GM21737 (cell line): ENCODE data around the gene CREB3L2.

Source experiments
- ATAC-seq: cut with Tn5 transposase; IDR thresholded peaks from one replicate; pipeline ENCODE4 v1.9.1; 2021; ENCODE audit warnings: mild to moderate bottlenecking, moderate library complexity; ENCODE audit not compliant: unreplicated experiment

The CREB3L2 gene

DNA sequence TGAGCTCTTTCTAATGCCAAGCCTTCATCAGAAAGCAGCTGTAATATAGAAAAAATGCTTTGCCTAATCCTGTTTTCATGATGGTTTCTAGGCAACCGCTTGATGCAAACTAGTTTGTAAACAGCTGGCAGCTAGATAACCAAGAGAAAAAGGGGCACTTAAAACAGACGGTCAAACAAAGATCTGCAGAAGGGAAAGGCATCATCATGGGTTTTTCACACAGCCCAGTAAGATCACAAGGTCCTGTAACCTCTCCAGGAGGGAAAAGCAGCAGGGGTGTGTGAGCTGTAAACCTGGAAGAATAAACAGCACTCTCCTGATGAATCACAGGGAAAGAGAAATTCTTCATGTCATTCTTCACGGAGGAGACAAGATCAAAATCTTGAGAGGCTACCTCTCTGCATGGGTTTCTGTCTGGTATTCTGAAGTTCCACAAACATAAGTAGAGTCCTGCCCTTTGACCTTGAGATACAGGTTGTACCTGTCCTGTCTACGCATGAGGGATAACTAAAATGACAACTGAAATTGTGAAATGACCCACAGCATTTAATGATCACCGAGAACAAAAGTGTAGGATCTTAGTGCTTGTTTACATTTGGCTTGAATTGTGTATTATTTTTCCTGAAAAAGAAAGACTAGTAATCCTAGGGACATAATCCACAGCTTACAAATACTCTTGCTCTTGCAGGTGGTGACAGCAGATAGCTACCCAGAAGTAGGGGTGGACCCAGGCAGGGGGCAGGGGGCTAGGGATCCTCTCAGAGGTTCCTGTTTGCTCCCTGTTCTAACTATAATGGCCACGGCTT is 48.0 kb downstream of the CREB3L2 start:
- no peak for ATAC-seq

DNA sequence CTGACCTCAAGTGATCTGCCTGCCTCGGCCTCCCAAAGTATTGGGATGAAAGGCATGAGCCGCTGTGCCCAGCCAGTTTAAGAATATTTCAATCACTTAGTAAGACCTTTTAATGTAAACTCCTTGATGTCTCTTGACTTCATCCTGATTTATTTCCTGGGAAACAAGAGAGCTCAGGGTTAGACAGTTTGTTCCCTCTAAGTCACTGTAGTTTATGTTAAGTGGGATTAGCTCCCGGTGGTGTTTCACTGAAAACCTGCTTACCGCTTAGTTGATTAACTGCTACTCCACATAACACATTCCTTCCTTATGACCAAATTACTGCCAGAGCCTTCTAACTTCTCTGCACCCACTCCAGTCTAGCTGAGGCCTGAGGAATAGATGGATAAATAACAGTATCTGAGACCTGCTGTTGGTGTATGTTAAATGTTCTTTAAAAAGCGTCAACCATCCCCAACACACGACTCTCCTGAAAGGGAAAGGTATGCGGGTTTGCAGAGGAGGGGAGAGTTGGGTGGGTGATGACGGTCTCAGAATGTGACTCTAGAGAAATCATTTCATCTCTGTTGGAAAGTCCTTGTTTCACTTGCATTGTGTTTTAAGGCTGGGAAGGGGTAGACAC is 48.7 kb downstream of the CREB3L2 start:
- ATAC-seq: no peak

DNA sequence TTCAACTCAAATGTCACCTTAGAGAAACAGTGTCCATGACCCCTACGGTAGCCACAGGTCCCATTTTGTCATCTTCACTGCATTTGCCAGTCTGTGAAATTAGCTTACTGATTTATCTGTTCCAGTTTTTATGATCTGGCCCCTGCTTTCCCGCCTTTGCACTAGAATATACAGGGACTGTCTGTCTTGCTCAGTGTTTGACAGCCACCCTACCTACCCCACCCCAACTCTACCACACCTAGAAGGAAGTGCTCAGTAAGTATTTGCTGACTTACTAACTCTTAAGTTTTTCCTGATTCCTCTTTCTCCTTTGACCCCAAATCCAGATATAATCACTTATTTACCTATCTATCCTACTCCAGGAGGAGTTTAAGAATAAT is 49.5 kb downstream of the CREB3L2 start:
- no peak for ATAC-seq

DNA sequence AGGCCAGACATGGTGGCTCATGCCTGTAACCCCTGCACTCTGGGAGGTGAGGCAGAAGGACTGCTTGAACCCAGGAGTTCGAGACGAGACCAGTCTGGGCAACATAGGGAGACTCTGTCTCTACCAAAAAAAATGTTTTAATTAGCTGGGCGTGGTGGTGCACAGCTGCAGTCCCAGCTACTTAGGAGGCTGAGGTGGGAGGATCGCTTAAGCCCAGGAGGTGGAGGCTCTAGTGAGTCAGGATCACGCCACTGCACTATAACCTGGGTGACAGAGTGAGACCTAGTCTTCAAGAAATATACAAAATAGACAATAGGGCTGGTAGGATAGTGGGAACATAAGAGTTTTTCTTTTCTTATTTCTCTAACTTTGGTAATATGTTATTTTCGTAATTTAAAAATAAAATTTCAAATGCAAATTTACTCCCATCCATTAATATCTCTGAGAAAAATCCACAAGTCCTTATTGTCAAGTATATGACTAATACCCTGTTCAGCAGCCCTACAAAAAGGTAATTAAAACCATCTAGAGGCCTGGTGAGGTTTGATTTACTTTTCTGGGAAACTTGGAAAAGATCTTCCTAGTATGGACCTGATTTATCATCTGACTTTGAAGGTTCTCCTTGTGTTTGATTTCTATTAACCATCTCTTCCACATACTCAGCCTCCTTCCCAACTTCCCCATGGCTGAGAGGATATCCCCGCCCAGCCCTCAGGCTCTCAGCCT is 50.0 kb downstream of the CREB3L2 start:
- ATAC-seq: no peak

DNA sequence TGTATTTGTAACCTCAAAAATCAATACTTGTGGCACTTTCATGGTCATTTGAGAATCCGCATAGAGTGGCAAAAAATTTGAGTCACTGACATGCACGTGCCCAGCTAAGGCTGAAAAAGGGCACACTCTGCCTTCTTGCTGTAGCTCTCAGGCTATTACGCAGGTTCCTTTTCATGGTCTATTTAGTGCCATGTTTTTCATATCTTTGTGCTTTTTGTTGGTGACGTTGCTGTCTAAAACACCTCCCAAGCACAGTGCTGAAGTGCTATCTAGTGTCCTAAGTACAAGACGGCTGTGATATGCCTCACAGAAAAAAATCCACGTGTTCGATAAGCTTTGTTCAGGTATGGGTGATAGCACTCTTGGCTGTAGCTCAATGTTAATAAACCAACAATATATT is 50.9 kb downstream of the CREB3L2 start:
- ATAC-seq: no peak

DNA sequence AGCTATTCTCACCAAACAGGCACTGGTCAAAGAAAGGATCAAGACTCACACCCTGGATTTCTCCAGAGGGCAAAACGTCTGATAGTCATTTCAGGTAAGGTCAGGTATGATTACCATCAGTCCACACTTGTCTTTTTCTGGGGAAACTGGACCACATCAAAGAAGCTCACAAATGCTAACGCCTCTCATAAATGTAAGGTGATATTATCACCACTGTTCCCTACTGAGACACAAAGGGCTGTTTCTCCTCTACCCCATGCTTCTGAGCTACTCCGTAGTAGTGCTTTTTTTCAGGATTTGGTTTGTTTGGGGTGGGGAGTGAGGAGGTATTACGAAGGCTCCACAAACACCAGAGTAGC is 51.6 kb downstream of the CREB3L2 start:
- ATAC-seq: no peak

DNA sequence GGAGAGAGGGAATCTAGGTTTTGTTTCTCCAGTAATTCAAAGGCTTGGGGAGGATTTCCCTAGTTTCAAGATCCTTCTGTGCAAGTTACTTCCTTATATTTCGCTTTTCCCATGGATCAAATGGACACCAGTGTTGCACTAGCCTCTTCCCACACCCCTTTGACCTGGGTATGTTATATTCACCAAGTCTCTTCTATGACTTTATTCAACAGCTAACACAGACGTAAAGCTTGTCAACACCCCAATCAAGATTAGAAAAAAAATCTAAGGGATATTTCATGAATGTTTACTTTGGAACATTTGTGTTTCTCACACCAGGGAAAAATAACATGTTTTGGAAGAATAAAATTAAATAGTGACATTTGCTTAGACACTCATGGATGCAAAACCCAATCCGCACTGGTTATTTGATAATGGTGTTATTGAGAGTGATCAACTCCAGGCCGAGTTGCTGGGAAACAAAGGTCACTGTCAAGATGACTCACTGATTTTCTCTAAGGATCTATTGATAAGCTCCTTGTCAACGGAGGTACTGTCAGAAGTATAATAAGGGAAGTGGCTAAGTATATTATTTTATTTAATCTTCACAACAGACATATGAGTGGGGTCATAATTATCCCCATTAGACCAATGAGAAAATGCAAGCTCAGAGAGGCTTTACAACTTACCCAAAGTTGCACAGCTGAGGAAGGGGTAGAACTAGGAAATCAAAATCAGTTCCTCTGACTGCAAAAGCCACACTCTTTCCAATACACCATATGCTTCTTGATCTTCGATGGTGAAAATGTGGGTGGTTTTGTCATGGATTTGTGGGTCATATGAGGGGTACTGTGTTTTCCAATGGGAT is 52.2 kb downstream of the CREB3L2 start:
- no peak for ATAC-seq

DNA sequence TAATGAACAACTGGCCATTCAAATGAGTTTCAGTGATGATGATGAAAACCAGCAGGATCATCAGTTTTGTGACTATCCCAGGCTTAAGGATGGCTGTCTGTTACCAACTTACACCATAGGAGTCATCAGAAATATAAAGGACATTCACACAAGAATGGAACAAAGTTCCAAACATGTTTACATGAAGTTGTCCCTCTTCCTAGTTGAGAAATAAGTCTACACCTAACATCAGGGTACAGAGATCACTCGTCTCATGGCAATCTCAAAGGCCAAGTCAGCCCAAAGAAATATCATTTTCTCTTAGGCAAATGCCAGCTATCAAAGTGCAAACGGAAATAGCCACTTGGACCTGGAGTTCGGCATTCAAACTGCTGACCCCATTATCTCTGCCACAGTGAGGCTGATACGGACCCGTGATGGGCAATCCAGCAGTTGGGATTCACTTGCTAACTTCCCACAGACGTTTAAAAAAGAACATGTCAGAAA is 53.0 kb downstream of the CREB3L2 start:
- no peak for ATAC-seq

DNA sequence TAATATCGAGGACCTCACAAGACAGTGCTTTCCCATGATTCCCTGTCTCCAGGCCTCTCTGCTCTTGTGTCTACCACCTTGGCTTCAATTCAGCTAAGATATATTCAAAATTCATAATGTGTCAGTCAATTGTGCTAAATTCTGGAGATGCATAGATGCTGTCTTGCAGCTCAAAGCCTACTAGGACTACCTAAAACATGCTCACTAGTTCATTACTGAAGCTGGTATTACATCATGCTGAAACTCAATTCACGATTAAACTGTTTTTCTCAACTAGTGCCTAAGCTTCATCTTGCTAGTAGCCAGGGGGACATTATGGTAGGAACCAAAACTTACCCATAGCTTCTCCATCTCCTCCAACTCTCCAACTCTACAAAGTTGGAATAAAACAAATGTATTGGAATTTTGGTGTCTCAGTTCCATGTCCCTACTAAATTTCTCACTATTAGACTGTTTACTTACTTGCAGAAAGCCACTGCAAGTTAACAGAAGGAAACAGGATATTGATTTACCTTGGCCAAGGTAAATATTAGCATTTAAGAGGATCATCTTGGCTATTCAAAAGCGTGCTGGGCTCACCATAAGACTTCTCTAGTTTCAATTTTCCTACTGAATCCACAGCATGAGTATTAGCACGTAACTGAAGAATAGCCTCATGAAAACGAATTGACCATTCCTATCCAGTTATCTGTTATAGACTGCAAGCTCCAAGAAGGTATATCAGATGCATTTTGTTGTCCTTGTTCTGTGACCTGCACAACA is 53.6 kb downstream of the CREB3L2 start:
- ATAC-seq: no peak

DNA sequence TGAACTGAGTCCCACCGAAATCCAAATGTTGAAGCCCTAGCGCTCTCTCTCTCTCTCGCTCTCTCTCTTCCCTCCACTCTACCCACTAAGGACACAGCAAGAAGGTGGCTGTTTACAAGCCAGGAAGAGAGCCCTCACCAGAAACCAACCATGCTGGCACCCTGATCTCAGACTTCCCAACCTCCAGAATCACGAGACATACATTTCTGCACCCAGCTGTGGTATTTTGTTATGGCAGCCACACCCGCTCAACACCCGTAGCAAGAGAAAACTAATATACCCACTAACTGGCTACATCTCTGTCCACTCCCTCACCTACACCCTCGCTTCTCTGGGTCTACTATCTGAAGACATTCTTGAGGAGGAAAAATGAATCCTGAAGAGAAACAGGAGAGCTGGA is 54.8 kb downstream of the CREB3L2 start:
- ATAC-seq: no peak

DNA sequence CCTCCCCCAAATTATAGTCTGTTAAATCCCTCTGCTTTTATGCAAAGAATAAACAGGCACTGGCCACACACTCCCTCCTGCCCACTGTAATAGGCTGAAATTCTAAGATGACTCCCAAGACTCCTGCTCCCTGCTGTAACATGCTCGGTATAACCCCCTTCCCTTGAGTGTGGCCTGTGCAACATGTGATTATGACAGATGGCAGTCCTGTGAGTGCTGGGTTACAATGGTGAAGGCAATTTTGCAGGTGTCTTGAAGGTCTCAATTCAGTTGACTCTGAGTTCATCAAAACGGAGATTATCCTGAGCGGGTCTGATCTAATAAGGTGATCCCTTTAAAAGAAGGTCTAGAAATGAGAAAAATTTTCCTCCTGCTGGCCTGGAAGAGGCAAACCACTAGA is 55.9 kb downstream of the CREB3L2 start:
- no peak for ATAC-seq

DNA sequence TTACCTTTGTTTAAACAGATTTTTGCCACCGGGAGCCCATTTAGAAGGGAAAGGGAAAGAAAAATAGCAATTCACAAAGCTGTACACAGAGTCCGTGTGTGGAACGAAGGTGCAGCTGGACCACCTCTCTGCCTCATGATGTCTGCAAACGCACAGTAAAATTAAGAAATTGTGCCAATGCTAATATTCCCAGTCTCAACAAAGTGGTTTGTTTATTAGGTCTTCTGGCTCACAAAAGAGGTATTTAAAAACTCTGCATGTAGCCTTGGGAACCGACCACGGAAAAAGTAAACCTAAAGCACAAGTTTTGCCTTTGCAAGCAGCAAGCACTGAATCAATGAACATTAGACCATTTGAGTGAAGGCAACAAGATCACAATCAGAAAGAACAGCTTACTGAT is 57.7 kb downstream of the CREB3L2 start:
- no peak for ATAC-seq

DNA sequence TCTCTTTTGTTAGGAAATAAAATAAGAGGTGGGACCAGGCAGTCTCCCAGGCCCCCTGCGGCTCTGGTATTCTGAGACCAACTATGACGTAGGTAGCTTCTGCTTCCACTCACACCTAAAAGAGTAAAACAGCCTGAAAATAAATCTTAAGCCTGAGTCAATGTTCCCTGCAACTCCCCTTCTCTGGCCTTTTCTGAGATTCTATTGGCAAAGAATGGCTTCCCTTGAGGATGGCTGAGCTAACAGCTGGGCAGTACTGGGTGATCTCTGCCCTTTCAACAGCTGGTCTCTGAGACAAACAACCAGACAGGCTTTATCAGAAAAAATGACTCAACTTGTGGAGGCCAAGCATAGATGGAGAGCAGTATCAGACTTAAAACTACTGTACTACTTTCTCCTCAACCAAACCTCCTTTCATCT is 58.7 kb downstream of the CREB3L2 start:
- ATAC-seq: no peak

DNA sequence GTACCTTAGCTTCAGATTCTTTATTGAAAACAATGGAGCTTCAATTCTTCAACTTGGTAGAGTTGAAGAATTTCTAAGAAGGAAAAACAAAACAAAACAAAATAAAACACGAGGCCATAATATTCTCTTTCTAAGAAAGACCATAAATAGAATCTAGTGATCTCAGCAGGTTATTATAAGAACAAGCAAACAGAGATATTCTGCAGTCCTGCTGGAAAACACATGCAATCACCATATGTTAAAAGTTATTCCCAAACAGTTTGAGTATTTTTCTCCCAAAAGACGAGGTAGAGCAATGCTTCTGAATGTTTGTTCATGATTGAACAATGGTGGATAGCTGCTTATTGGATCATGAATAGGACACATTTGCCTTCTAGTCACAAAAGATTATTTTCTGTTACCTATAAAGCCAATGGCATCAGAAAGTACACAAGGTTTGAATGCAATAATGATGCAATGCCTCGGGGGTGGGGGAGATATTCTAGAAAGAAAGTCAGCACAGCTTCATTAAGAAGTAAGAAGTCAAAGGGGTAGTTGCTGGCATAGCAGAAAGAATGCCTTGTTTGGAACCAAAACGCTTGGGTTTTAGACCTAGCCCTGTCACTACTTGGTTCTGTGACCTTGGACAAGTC is 59.3 kb downstream of the CREB3L2 start:
- ATAC-seq: no peak

DNA sequence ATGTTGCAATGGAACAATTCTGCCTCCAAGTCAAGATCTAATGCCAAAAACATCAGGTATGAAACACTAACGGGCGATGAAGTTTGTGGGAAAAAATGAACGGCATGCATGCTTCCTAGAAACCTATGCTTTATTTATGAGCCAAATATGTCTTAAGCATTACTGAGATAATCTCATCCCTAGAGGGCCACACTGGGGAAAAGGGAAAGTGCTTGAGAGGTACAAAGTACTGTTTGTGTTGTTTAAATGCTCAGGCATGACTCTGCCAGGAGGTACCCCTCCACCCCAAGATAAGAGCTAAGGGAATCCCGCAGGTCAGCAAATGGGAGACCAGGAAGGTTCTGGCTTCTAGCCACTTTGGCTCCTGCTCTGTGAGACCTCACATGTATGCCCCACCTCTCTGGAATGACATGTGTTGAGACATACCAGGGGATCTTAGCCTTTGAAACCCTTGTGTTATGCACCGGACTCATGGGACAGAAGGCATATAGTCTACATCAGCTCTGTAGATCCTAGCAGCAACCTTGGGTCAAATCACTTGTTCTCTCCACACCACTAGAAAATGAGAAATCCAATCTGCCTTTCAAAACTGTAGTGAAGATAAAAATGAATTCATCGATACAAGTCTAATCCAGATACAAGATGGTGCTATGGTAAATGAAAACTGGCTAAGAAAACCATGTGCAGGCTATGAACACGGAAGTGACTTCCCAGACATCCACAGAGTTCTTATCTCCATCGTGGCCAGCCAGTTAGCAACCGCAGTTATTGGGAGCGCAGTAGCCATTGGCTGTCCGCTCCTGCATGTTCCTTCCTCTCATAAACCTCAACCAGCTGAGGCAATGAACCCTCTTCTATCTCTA is 61.0 kb downstream of the CREB3L2 start:
- no peak for ATAC-seq

DNA sequence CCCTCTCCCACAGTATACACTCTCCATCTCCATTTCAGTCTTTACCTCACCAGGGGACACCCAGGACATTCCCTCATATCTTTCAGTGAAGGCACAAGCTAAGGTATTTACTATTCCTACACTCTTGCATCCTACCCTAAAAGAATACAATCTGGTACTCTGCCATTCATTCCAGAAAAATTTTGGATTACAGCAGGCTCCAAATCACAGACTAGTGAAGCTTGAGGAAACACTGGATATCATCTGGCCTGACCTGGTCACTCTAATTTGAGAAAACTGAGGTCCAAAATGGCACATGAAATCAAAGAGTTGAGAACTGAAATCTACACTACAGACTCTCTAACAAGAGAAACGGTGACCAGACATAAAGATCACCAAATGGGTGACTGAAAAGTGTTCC is 61.7 kb downstream of the CREB3L2 start:
- no peak for ATAC-seq

DNA sequence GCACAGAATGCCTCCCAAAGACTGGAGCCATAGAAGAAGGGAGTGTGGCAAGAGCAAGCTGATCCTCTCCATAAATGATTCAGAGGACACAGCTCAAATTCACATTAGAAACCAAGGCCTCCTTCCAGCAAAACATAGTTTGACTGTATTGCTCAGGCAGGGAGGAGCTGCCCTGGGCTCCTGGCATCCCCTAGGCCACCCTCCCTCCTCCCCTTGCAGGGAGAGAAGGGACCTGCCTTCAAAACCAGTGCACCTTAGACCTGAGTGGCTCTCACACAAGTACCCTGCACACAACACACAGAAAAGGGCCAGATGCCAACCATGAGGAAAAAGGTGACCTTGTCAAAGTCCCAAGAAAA is 64.7 kb downstream of the CREB3L2 start:
- ATAC-seq: no peak

DNA sequence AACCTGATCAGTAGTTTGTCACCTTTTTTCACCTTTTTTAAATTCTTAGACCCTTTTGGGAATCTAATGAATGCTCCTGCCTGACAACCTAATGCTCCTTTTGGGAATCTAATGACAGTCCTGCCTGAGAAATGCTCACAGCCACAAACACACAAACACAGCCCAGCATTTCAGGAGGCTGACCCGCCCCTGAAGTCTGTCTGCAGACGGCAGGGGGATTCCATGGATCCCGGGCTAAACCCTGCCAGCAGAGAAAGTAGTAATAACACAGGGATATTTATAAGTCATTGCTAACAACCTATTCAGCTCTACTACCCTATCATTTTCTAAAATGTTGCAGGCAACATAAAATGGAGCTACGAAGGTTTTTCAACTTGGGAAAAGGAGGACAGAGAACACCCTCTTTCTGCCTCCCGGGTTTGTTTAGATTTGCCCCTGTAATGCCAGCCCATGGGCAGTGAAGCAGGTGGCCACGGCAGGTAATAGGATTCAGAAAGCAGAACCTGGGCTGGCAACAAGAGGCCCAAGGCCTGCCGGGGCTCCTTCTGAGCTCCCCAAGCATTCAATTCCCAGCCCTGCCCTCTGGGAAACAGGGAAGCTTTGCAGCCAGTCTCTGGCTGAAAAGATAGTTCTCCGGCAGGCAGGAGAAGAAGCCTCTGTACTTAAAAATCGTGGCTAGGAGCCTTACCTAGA is 65.2 kb downstream of the CREB3L2 start:
- no peak for ATAC-seq
